Activated naive CD4-positive, alpha-beta T cell treated with anti-CD3 and anti-CD28 coated beads, Interleukin-2, amount 50 U/mL, for 72 hours (primary cell): ENCODE data around the gene CCDC171. TPM values are rescaled to one million over a fixed set of nuclear protein-coding genes. Genes with fewer than 3 reads are reported as not detected.
"Not testable (repeated sequence)": the region's sequence is repeated elsewhere in the genome, so short reads cannot be mapped to it uniquely, and the experiment has no call there.

Source experiments
- ATAC-seq, 2 donors: fragments of 150-1000 bp; cut with Tn5 transposase; 2 replicates each; pipeline ENCODE4 v1.10.0; 2021; ENCODE audit warnings: mild to moderate bottlenecking in 2 of 2, moderate library complexity in 2 of 2
- DNase-seq, 2 donors: peaks; one replicate each; pipeline ENCODE4 v3.0.0; 2021 to 2022; ENCODE audit warnings: low spot score in 2 of 2
- H3K27ac Mint-ChIP-seq, 2 donors: one replicate each; pipeline ENCODE4 v1.8.0; 2022; ENCODE audit warnings: mild to moderate bottlenecking in 2 of 2, mixed read lengths in 2 of 2
- H3K36me3 Mint-ChIP-seq, 2 donors: one replicate each; pipeline ENCODE4 v1.8.0; 2022; ENCODE audit warnings: mixed read lengths in 2 of 2
- H3K9me3 Mint-ChIP-seq, 2 donors: one replicate each; pipeline ENCODE4 v1.8.0; 2022; ENCODE audit warnings: mixed read lengths in 2 of 2
- total RNA-seq, 2 donors: library from RNA; stranded (reverse); gene quantifications; one replicate each; pipeline ENCODE4 v1.2.3, GENCODE V29; 2022

Gene CCDC171
- total RNA-seq, 2 donors from 2014 or later = 4.1 to 5.8 TPM

DNA sequence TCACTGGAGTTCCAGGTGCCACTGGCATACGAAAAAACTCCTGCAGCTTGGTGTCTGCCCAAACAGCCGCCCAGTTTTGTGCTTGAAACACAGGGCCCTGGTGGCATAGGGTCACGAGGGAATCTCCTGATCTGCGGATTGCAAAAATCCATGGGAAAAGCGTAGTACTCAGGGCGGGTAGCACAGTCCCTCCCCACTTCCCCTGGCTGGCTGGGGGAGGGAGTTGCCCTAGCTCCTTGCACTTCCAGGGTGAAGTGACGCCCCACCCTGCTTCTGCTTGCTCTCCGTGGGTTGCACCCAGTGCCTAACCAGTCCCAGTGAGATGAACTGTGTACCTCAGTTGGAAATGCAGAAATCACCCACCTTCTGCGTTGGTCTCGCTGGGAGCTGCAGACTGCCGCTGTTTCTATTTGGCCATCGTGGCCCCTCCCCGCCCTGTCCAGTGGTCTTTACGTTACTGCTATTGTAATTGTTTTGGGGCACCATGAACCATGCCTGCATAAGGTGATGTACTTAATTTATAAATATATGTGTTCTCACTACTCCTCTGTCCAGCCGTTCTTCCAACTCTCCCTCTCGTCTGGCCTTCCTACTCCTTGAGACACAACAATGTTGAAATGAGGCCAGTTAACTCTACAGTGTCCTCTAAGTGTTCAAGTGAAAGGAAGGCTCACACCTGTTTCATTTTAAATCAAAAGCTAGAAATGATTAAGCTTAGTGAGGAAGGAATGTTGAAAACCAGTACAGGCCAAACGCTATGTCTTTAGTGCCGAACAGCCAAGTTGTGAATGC lies 65.9 kb downstream of the CCDC171 start:
- Mint-ChIP-seq H3K27ac (no peak overlapping the region), H3K36me3 (no peaks in the 10 kb centered on the region), H3K9me3 (no peaks in the 10 kb centered on the region)
- ATAC-seq (no peak), DNase-seq (no peak)

DNA sequence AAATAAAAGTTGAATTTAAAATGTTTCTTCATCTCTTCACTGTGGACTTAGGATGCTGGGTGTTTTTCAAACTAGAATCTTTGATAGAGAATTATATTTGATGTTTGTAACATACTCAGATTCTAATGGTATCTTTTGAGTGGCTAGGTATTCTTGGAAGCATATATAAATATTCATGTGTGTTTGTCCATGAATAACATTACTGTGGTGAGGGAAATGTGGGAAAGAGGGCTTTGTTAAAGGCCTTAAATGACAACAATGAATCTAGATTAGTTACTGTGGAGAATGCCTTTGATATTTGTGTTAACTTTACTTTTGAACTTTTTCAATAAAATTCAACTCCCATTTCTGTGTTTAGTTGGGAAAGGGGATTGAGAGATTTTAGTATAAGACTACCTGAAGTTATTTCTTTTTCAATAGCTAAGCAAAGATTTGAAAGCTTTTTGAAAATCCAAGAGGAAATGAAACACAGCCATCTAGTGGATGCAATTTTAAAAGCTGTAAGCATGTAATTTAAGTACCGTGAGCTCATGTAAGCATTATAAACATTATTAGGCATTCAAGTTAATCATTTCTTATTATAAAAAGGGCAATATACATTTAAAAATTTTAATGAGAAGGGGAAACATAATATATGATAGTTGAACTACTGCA lies 69.6 kb downstream of the CCDC171 start:
- peaks cover 0 to 12% of the 10 kb centered on the region in 2 donors for H3K36me3 Mint-ChIP-seq
- H3K27ac Mint-ChIP-seq = peak overlapping the region in 1 of 2 donors; percentile 39
- ATAC-seq (no peak), DNase-seq (no peak)
- no peaks in the 10 kb centered on the region for H3K9me3 Mint-ChIP-seq

DNA sequence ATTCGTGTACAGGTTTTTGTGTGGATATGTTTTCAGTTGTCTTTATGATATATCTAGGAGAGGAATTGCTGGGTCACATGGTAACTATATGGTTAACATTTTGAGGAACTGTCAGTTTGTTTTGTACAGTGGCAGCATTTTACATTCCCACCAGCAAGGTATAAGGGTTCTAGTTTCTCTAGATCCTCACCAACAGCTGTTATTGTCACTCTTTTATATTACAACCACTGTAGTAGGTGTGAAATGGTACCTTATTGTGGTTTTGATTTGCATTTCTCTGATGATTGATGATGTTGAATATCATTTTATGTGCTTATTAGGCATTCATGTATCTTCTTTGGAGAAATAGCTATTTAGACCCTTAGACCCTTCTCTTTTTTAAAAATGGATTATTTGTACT lies 82.9 kb downstream of the CCDC171 start:
- Mint-ChIP-seq H3K36me3 (no peaks in the 10 kb centered on the region), H3K27ac (no peak overlapping the region), H3K9me3 (peaks cover 0 to 4% of the 10 kb centered on the region in 2 donors)
- DNase-seq (no peak), ATAC-seq (no peak)

DNA sequence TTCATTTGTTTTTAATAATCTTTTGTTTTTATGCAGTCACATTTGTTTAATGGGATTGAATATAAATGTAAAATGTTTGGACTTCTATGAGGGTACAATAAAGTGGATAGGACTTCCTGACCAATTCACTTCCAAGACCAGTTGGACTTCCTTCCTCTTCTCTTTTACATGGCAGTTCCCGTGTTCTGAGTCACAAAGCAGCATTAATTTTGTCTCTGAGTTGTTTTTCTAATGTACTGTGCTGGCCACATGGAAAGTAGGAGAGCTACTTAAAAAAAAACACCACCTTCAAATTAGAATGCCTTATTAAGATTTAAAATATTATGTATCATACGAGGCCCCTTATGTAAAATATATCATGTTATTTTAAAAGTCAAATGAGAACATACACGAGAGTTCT lies 87.3 kb downstream of the CCDC171 start:
- no peak overlapping the region for H3K27ac Mint-ChIP-seq
- no peak for DNase-seq

DNA sequence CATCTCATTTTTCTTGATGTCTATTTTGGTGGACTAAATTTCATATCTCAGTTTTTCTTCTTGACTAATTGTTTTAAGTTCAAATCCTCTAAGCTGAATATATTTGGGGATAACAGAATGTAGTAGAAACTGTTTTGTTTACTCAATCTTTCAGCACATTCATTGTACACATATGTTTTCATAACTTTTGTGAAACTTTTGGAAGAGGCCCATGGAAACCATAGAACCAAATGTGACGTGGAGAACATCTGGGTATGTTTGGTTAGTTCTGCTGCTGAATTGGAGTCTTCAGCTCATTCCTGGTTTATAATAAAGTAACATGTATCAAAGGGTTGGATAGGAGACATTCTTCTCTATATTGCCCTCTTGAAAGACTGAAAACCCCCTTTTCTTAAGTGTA lies 88.4 kb downstream of the CCDC171 start:
- no peak overlapping the region for H3K27ac Mint-ChIP-seq

More for the DNA sequence above, 87.3 kb downstream of the CCDC171 start:
- ATAC-seq = no peak
- H3K36me3 Mint-ChIP-seq = peaks cover 5 to 10% of the 10 kb centered on the region in 2 donors
- no peaks in the 10 kb centered on the region for H3K9me3 Mint-ChIP-seq

DNA sequence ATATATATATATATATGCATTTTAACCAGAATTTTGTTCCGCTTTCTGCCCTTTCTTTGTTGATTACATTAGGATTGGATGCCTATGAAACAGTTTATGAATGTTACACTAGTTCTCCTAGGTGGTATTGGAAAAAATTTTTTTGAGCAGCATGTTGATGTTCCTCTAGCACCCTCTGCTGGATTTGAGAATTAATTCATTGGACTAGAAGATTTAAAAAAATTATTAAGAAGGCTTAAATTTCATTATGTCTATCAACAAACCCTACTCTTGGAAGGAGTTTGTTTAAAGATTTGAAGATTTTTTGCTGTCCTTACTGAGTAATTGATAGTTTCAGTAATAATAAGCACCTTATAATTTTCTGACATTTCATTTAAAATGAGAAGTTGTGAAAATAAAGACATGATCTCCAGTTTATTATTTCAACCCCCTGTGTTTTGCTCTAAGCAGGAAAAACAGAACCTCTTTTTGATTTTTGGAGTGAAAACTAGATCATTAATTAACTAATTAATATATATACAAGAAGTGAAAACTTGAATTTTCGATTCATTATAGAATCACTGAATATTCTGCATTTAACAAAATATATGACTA lies 89.6 kb downstream of the CCDC171 start:
- ATAC-seq (no peak), DNase-seq (no peak)
- H3K36me3 Mint-ChIP-seq = peaks cover 5 to 14% of the 10 kb centered on the region in 2 donors
- H3K27ac Mint-ChIP-seq = no peak overlapping the region
- peaks cover 3 to 5% of the 10 kb centered on the region in 2 donors for H3K9me3 Mint-ChIP-seq

More for the DNA sequence above, 88.4 kb downstream of the CCDC171 start:
- ATAC-seq = no peak
- DNase-seq = no peak
- H3K9me3 Mint-ChIP-seq = peaks cover 3 to 5% of the 10 kb centered on the region in 2 donors
- H3K36me3 Mint-ChIP-seq = peaks cover 5 to 10% of the 10 kb centered on the region in 2 donors

DNA sequence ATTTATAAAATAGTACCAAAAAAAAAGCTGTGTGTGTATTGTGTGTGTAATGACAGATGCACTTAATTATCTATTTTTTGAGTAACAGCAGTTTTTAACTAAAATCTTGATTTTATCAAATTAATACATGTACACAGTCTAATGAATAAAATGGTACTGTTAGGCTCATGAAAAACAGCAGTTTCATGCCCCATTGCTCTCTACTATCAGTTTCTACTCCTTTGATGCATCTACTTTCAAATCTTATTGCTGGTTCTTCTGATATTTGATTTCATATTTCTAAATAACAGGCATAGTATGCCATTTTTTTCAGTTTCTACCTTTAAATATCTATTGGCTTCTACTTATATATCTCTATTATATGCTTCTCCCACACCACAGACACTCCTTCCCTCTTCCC lies 117.4 kb downstream of the CCDC171 start:
- Mint-ChIP-seq H3K36me3 (peaks cover 0 to 17% of the 10 kb centered on the region in 2 donors), H3K27ac (peak overlapping the region in 1 of 2 donors; percentile 40), H3K9me3 (peaks cover 5 to 6% of the 10 kb centered on the region in 2 donors)
- no peak for DNase-seq
- no peak for ATAC-seq

DNA sequence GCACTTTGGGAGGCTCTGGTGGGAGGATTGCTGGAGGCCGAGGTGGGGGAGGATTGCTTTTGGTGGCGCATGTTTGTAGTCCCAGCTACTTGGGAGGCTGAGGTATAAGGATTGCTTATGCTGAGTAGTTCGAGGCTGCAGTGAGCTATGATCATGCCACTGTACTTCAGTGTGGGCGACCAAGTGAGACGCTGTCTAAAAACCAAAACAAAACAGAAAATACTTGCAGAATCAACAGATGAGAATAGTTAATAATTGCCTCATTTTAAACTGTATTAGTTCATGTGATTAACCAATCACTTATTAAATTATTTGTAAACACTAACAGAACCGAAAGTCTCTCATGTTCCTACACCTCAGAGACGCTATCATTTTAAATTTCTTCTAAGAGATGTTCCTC lies 118.1 kb downstream of the CCDC171 start:
- H3K36me3 Mint-ChIP-seq = peaks cover 0 to 18% of the 10 kb centered on the region in 2 donors
- no peak for ATAC-seq
- peaks cover 6 to 9% of the 10 kb centered on the region in 2 donors for H3K9me3 Mint-ChIP-seq
- no peak for DNase-seq
- no peak overlapping the region for H3K27ac Mint-ChIP-seq

DNA sequence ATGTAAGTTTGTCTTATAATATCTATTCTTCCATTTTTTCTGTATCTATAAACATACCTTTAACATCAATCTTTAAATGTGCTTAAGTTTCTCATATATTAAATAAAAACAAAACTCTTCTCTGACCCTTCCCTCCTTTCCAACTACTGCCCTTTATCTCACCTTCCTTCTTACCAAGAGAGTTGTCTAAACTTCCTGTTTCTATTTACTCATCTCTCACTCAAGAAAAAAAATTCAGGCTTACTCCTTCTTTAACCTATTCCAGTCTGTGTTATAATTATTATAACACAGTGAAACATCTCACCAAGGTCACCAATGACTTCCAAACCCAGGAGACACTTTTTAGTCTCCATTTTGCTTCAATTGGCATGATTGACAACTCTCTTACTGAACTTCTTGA lies 140.9 kb downstream of the CCDC171 start:
- Mint-ChIP-seq H3K36me3 (no peaks in the 10 kb centered on the region), H3K27ac (no peak overlapping the region), H3K9me3 (peaks cover under 1% of the 10 kb centered on the region in 2 donors)
- no peak for DNase-seq
- ATAC-seq = no peak

DNA sequence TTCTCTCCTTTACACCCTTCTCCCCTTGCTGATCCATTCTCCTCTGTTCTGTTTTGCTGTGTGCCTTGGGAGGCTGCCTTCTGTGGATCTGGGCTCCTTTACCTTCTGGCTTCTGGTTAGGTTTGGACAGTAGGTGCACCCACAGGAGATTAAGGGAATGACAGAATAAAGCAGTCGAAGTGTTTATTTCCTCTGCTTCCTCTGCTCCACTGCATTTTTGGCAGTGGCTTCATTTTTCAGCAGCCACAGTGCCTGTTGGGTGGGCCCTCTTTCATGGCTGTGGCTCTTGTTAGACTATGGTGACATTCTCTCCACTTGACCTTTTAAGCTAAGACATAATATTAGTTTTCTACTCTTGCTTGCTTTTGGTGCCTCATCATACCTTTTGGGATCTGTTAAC lies 144.1 kb downstream of the CCDC171 start:
- Mint-ChIP-seq H3K36me3 (no peaks in the 10 kb centered on the region), H3K9me3 (no peaks in the 10 kb centered on the region), H3K27ac (peak overlapping the region in 1 of 2 donors; percentile 73)
- DNase-seq (no peak), ATAC-seq (no peak)

DNA sequence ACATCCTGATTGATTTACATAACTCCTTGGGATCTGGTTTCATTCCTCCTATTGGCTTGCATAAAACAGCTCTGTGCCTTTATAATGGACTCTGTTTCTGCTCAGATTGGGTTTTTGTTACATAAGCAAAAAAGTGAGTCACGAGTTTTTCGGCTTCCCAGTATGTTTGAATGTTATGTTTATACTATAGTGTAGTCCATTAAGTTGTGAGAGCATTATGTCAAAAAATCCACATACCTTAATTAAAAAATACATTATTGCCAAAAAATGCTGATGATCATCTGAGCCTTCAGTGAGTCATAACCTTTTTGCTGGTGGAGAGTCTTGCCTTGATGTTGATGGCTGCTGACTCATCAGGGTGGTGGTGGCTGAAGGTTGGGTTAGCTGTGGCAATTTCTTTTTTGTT lies 144.6 kb downstream of the CCDC171 start:
- H3K27ac Mint-ChIP-seq = no peak overlapping the region

DNA sequence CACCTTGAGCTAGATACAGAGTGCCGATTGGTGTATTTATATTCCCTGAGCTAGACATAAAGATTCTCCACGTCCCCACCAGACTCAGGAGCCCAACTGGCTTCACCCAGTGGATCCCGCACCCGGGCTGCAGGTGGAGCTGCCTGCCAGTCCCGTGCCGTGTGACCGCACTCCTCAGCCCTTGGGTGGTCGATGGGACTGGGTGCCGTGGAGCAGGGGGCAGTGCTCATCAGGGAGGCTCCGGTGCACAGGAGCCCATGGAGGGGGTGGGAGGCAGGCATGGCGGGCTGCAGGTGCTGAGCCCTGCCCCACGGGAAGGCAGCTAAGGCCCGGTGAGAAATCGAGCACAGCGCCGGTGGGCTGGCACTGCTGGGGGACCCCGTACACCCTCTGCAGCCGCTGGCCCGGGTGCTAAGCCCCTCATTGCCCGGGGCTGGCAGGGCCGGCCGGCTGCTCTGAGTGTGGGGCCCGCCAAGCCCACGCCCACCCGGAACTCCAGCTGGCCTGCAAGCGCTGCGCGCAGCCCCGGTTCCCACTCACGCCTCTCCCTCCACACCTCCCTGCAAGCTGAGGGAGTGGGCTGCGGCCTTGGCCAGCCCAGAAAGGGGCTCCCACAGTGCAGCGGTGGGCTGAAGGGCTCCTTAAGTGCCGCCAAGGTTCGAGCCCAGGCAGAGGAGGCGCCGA lies 147.2 kb downstream of the CCDC171 start:
- not testable (repeated sequence) for H3K9me3 Mint-ChIP-seq

More for the DNA sequence above, 144.6 kb downstream of the CCDC171 start:
- H3K9me3 Mint-ChIP-seq = no peaks in the 10 kb centered on the region
- DNase-seq (no peak), ATAC-seq (no peak)
- no peaks in the 10 kb centered on the region for H3K36me3 Mint-ChIP-seq

DNA sequence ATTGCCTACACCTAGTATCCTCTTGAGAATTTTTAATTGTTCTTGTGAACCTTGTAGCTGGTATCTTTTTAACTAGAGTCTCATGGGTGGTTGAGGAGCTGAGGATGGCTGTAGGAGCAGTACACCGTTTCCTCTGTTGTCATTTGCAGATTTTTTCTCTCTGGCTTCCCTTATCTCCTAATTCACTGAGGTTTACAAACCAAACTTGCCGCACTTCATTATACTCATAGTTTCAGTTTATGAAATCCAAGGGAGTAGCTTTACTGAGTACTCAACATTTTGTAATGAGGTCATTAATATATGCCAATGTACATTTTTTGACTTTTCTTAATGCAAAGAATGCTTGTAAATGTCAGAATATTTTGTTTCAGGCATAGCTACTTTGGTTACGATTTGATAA lies 154.2 kb downstream of the CCDC171 start:
- no peak overlapping the region for H3K27ac Mint-ChIP-seq
- no peaks in the 10 kb centered on the region for H3K36me3 Mint-ChIP-seq
- no peak for DNase-seq
- ATAC-seq = no peak
- no peaks in the 10 kb centered on the region for H3K9me3 Mint-ChIP-seq

More for the DNA sequence above, 147.2 kb downstream of the CCDC171 start:
- not testable (repeated sequence) for H3K36me3 Mint-ChIP-seq, ATAC-seq, DNase-seq, H3K27ac Mint-ChIP-seq

DNA sequence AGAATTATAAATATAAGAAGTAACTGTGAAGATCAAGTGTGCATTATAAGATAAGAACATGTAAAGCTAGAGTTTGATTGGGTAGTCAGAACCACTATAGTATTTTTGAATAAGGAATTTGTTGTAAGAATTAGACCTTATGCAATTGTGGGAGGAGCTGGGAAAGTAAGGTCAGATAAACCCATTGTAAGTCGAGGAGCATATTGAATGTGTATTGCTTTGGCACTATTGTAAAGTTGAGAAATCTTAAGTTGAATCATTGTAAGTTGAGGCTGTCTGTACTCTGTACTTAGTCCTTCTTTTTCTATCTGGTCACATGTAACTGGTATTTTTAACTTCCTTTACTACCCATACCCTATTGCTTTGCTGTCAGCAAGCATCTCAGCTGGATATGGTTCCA lies 158.7 kb downstream of the CCDC171 start:
- DNase-seq (no peak), ATAC-seq (no peak)
- peaks cover 0 to under 1% of the 10 kb centered on the region in 2 donors for H3K36me3 Mint-ChIP-seq
- H3K9me3 Mint-ChIP-seq = no peaks in the 10 kb centered on the region
- H3K27ac Mint-ChIP-seq = no peak overlapping the region

DNA sequence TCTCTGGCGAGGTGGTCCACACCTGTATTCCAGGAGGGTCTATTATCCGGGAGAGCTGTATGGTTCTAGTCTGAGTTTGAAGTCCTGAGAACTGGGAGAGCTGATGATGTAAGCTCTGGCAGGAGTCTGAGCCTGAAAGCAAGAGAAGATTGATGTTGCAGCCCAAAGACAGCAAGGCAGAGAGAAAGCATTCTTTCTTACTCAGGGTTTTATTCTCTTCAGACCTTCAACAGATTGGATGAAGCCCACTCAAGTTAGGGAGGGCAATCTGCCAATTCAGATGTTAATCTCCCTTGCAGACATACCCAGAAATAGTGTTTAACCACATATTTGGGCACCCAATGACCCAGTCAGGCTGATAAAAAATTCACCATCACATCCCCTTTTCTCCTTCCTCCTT lies 159.1 kb downstream of the CCDC171 start:
- Mint-ChIP-seq H3K36me3 (peaks cover 0 to 5% of the 10 kb centered on the region in 2 donors), H3K27ac (no peak overlapping the region), H3K9me3 (no peaks in the 10 kb centered on the region)
- ATAC-seq = no peak
- no peak for DNase-seq

DNA sequence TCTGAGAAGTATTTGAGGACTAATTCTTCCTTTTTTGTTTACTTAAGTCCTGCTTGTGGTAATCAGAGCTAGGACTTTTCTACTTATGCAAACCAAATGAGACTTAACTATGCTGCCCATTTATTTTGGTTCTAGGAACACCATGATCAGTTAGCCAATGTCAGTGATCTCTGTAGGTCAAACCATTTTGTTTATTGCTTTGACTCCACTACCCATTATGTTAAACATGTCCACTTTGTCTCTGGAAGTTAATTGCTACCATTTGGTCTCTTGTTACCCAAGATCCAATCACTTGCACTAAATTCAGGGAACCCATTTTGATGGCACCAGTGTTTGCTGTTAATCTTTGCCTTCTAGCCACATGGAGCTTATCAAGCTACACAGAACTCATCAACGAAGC lies 161.9 kb downstream of the CCDC171 start:
- no peak for ATAC-seq
- Mint-ChIP-seq H3K9me3 (no peaks in the 10 kb centered on the region), H3K36me3 (peaks cover 0 to 5% of the 10 kb centered on the region in 2 donors), H3K27ac (no peak overlapping the region)
- no peak for DNase-seq
